ENCODE measurements around the gene ISOC2.

DNA sequence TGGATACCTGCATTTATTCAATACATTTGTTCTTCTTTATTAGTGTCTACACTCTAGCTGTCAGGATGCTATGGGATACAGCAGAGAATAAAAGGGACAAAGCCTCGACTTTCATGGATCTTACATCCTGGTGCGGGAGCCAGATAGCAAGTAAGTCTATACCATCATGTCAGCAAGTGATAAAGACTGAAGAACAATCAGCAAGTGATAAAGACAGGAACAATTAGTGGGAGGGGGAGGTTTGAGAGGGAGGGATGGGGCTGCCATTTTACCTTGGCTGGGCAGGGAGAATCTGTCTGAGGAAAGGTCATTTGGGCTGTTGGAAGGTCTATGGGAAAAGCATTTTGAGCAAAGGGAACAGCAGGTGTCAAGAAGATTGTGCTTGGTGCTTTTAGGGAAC lies 51.3 kb downstream of the ISOC2 start:
- TF ChIP-seq, protein P1, sequence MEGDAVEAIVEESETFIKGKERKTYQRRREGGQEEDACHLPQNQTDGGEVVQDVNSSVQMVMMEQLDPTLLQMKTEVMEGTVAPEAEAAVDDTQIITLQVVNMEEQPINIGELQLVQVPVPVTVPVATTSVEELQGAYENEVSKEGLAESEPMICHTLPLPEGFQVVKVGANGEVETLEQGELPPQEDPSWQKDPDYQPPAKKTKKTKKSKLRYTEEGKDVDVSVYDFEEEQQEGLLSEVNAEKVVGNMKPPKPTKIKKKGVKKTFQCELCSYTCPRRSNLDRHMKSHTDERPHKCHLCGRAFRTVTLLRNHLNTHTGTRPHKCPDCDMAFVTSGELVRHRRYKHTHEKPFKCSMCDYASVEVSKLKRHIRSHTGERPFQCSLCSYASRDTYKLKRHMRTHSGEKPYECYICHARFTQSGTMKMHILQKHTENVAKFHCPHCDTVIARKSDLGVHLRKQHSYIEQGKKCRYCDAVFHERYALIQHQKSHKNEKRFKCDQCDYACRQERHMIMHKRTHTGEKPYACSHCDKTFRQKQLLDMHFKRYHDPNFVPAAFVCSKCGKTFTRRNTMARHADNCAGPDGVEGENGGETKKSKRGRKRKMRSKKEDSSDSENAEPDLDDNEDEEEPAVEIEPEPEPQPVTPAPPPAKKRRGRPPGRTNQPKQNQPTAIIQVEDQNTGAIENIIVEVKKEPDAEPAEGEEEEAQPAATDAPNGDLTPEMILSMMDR (IDR thresholded peaks at IDR 0.05; ENCODE audit: insufficient read depth, low read depth, low read length): no peak
- TF ChIP-seq EZH2 (IDR thresholded peaks at IDR 0.05; ENCODE audit: insufficient read depth, low read length): no peak

All from astrocyte (in vitro differentiated cells and primary cell).